ENCODE results near the gene KIF25.

GRCh38 chr6:168028181-168028580 is 30.7 kb downstream of the KIF25 start:
- TF ChIP-seq EP300 (IDR thresholded peaks at IDR 0.05; ENCODE audit: borderline replicate concordance), result no peak
- no peak for TF ChIP-seq NFIC (IDR thresholded peaks at IDR 0.05)
- no peak for TF ChIP-seq RAD21 (IDR thresholded peaks at IDR 0.05; ENCODE audit: low read depth)
- no peak for TF ChIP-seq TAF1 (IDR thresholded peaks at IDR 0.05; ENCODE audit: low read depth)
- no peak for TF ChIP-seq YY1 (IDR thresholded peaks at IDR 0.05; ENCODE audit: low read depth)
- TF ChIP-seq FOXM1 (IDR thresholded peaks at IDR 0.05; ENCODE audit: borderline replicate concordance, low read depth), result no peak
- TF ChIP-seq CEBPB (IDR thresholded peaks at IDR 0.05), result no peak
- TF ChIP-seq MAX (IDR thresholded peaks at IDR 0.05), result no peak

Measured in Ishikawa (cell line).